H1 (cell line): ENCODE measurements around the gene MAP3K1. TPM values are rescaled to one million over a fixed set of nuclear protein-coding genes. Genes with fewer than 3 reads are reported as not detected.

ENCODE experiments used
- CTCF ChIA-PET: fragments of 300-600 bp; sonication (Branson Sonifier 250); formaldehyde crosslinking; loops from one replicate; lab custom pipeline; 2021; ENCODE audit not compliant: partially characterized antibody; lab: Charles Lee
- POLR2A ChIA-PET: fragments of 300-600 bp; sonication (Branson Sonifier 250); formaldehyde crosslinking; loops from one replicate; lab custom pipeline; 2021; ENCODE audit warnings: inconsistent platforms; ENCODE audit not compliant: partially characterized antibody; lab: Charles Lee
- DNase-seq, 2 experiments: peaks; one replicate each; pipeline versions ENCODE4 v3.0.0 to v3.0.0-alpha.2; 2010 to 2022; ENCODE audit warnings: low spot score in 2 of 2, low read depth in 1 of 2, mixed read lengths in 1 of 2
- FAIRE-seq: peaks from 2 replicates; lab custom pipeline; 2011; peaks lifted over from hg19 to GRCh38; lab: Jason Lieb, UNC
- H2AFZ ChIP-seq: 2 replicates; pipeline ENCODE4 v1.8.1; 2012; ENCODE audit warnings: low read length, inconsistent platforms
- H2AK5ac ChIP-seq: 2 replicates; pipeline ENCODE4 v1.6.1; 2013; ENCODE audit warnings: low read depth, low read length
- H2BK120ac ChIP-seq: replicated peaks from 2 replicates; pipeline ENCODE3; 2013; ENCODE audit warnings: low read depth, low read length, inconsistent platforms
- H2BK12ac ChIP-seq: 2 replicates; pipeline ENCODE4 v1.6.1; 2013; ENCODE audit warnings: low read depth, low read length
- H2BK15ac ChIP-seq: 2 replicates; pipeline ENCODE4 v1.6.1; 2013; ENCODE audit warnings: low read length
- H2BK20ac ChIP-seq: 2 replicates; pipeline ENCODE4 v1.6.1; 2013; ENCODE audit warnings: low read length
- H2BK5ac ChIP-seq: 2 replicates; pipeline ENCODE4 v1.6.1; 2013; ENCODE audit warnings: low read depth, low read length
- H3K14ac ChIP-seq: 2 replicates; pipeline ENCODE4 v1.6.1; 2013; ENCODE audit warnings: inconsistent platforms; ENCODE audit not compliant: insufficient read length
- H3K18ac ChIP-seq: 2 replicates; pipeline ENCODE4 v1.6.1; 2013; ENCODE audit warnings: low read length; ENCODE audit errors: extremely low read depth
- H3K23ac ChIP-seq: 2 replicates; pipeline ENCODE4 v1.6.1; 2013; ENCODE audit warnings: inconsistent platforms; ENCODE audit not compliant: insufficient read length
- H3K23me2 ChIP-seq: 2 replicates; pipeline ENCODE4 v1.6.1; 2013; ENCODE audit warnings: low read depth, low read length
- H3K27ac ChIP-seq: 2 replicates; pipeline ENCODE4 v1.6.1; 2011; ENCODE audit warnings: low read depth, low read length, inconsistent platforms
- H3K27me3 ChIP-seq, 4 experiments: replicated peaks in 1 of 4; 1 replicate in 1 of 4; 2 replicates in 3 of 4; pipeline versions ENCODE4 v1.6.1 to v1.8.1; 2011 to 2013; ENCODE audit warnings: low read length in 3 of 4, mild to moderate bottlenecking in 3 of 4, inconsistent platforms in 2 of 4, mixed read lengths in 2 of 4, moderate library complexity in 1 of 4; ENCODE audit not compliant: control insufficient read depth in 3 of 4, insufficient read depth in 3 of 4; ENCODE audit errors: extremely low read depth in 1 of 4
- H3K36me3 ChIP-seq, 4 experiments: 2 replicates each; pipeline versions ENCODE4 v1.6.1 to v1.8.1; 2011 to 2013; ENCODE audit warnings: mild to moderate bottlenecking in 4 of 4, low read length in 3 of 4, moderate library complexity in 2 of 4, control low read depth in 1 of 4, inconsistent platforms in 1 of 4; ENCODE audit not compliant: insufficient read depth in 4 of 4, control insufficient read depth in 2 of 4
- H3K4ac ChIP-seq: replicated peaks from 2 replicates; pipeline ENCODE3; 2013; ENCODE audit warnings: low read length, low read depth, mixed read lengths, inconsistent platforms; ENCODE audit not compliant: insufficient read length
- H3K4me1 ChIP-seq, 4 experiments: replicated peaks in 1 of 4; 1 replicate in 1 of 4; 2 replicates in 3 of 4; pipeline versions ENCODE4 v1.6.1 to v1.8.1; 2011 to 2013; ENCODE audit warnings: low read length in 3 of 4, inconsistent platforms in 2 of 4, mixed read lengths in 1 of 4; ENCODE audit not compliant: insufficient read depth in 4 of 4, control insufficient read depth in 3 of 4
- H3K4me2 ChIP-seq, 2 experiments: 2 replicates each; pipeline versions ENCODE4 v1.6.1 to v1.8.1; 2011 to 2013; ENCODE audit warnings: low read depth in 2 of 2, low read length in 2 of 2, control low read depth in 1 of 2, inconsistent platforms in 1 of 2, mild to moderate bottlenecking in 1 of 2; ENCODE audit not compliant: insufficient read depth in 1 of 2
- H3K4me3 ChIP-seq, 4 experiments: fragments of 200-600, 300-600 bp in 1 of 4; sonication (generic), shearing (Covaris generic), sonication (Bioruptor Twin) in 1 of 4; 2 replicates each; pipeline versions ENCODE4 v1.5.1 to v1.8.1; 2011 to 2016; ENCODE audit warnings: low read length in 4 of 4, low read depth in 3 of 4, control low read depth in 2 of 4, inconsistent platforms in 2 of 4, mild to moderate bottlenecking in 2 of 4, mixed read lengths in 1 of 4, moderate library complexity in 1 of 4; ENCODE audit not compliant: insufficient read depth in 2 of 4; ENCODE audit errors: extremely low read depth in 1 of 4
- H3K56ac ChIP-seq: replicated peaks from 2 replicates; pipeline ENCODE3; 2013; ENCODE audit warnings: low read depth, mild to moderate bottlenecking, mixed read lengths, low read length, inconsistent platforms; ENCODE audit not compliant: insufficient read length
- H3K79me1 ChIP-seq: 2 replicates; pipeline ENCODE4 v1.6.1; 2013; ENCODE audit warnings: low read depth, low read length, control low read depth
- H3K79me2 ChIP-seq, 2 experiments: 2 replicates each; pipeline versions ENCODE4 v1.6.1 to v1.8.1; 2012 to 2013; ENCODE audit warnings: low read length in 2 of 2, mild to moderate bottlenecking in 2 of 2, inconsistent platforms in 1 of 2; ENCODE audit not compliant: insufficient read depth in 2 of 2, control insufficient read depth in 1 of 2
- H3K9ac ChIP-seq, 4 experiments: replicated peaks in 1 of 4; 1 replicate in 1 of 4; 2 replicates in 3 of 4; pipeline versions ENCODE4 v1.6.1 to v1.8.1; 2011 to 2013; ENCODE audit warnings: low read depth in 3 of 4, low read length in 3 of 4, control low read depth in 2 of 4, mild to moderate bottlenecking in 2 of 4, moderate library complexity in 2 of 4, inconsistent platforms in 1 of 4; ENCODE audit errors: extremely low read depth in 1 of 4
- H3K9me3 ChIP-seq, 2 experiments: 2 replicates each; pipeline versions ENCODE4 v1.6.1 to v1.8.1; 2012 to 2013; ENCODE audit warnings: mild to moderate bottlenecking in 2 of 2, moderate library complexity in 2 of 2, control low read depth in 1 of 2, inconsistent platforms in 1 of 2, low read depth in 1 of 2, low read length in 1 of 2, mixed read lengths in 1 of 2; ENCODE audit not compliant: insufficient read depth in 2 of 2
- H4K20me1 ChIP-seq, 2 experiments: replicated peaks in 1 of 2; 2 replicates each; pipeline versions ENCODE3 to v1.8.1; 2011 to 2013; ENCODE audit warnings: inconsistent platforms in 2 of 2, low read length in 2 of 2, mild to moderate bottlenecking in 1 of 2; ENCODE audit not compliant: insufficient read depth in 2 of 2, control insufficient read depth in 1 of 2
- H4K5ac ChIP-seq: 2 replicates; pipeline ENCODE4 v1.6.1; 2013; ENCODE audit warnings: low read length, low read depth, mixed read lengths, inconsistent platforms; ENCODE audit not compliant: insufficient read length
- H4K8ac ChIP-seq: 2 replicates; pipeline ENCODE4 v1.8.0; 2013; ENCODE audit warnings: mild to moderate bottlenecking, moderate library complexity, low read length, inconsistent platforms; ENCODE audit not compliant: insufficient read depth; ENCODE audit errors: extremely low read depth
- H4K91ac ChIP-seq: replicated peaks from 2 replicates; pipeline ENCODE3; 2013; ENCODE audit warnings: low read length, mixed read lengths, inconsistent platforms; ENCODE audit not compliant: insufficient read length
- KDM5A ChIP-seq: fragments of 200-600 bp; IDR thresholded peaks from 2 replicates; pipeline ENCODE4 v1.7.1; 2012; ENCODE audit warnings: mild to moderate bottlenecking, low read length, inconsistent platforms, mixed read lengths
- RAD21 ChIP-seq, 2 experiments: IDR thresholded peaks in 1 of 2; conservative IDR thresholded peaks in 1 of 2; 2 replicates each; pipeline ENCODE4 v1.6.1; 2011; ENCODE audit warnings: low read depth in 2 of 2, low read length in 2 of 2, improper control_type of control experiment in 1 of 2, inconsistent platforms in 1 of 2, mild to moderate bottlenecking in 1 of 2, moderate library complexity in 1 of 2
- SIRT6 ChIP-seq: IDR thresholded peaks from one replicate; pipeline ENCODE4 v1.7.1; 2012; ENCODE audit warnings: low read length, inconsistent platforms
- ZNF274 ChIP-seq: IDR thresholded peaks from 2 replicates; pipeline ENCODE4 v1.7.0; 2012; ENCODE audit warnings: low read length, borderline replicate concordance; ENCODE audit errors: extremely low read depth
- WGBS, 2 experiments: shearing (Covaris generic) in 1 of 2; methylation state at CpG; one replicate each; pipeline versions ENCODE4 v1.1.6 to v1.1.7; 2013 to 2015; ENCODE audit warnings: low lambda C conversion rate in 2 of 2, mixed read lengths in 2 of 2, inconsistent platforms in 1 of 2, low coverage in 1 of 2, missing lambda C conversion rate in 1 of 2; ENCODE audit not compliant: insufficient replicate concordance in 2 of 2, insufficient coverage in 1 of 2, insufficient read length in 1 of 2; ENCODE audit errors: extremely low coverage in 1 of 2, missing lambda C conversion rate in 1 of 2; 5-methylcytosine and 5-hydroxymethylcytosine counted together
- polyA plus RNA-seq, 7 experiments: library from polyadenylated mRNA; depleted of rRNA in 3 of 7; stranded (reverse) in 5 of 7; unstranded in 2 of 7; fragments of >200 nt in 5 of 7; fragments of 200-250 nt in 2 of 7; gene quantifications; 1 replicate in 5 of 7; 2 replicates in 1 of 7; 4 replicates in 1 of 7; pipeline versions ENCODE4 v1.2.1 to v1.2.3, GENCODE V29; 2011 to 2013; ENCODE audit warnings: missing spikeins in 2 of 7, mixed read lengths in 2 of 7
- total RNA-seq: library from RNA; stranded (reverse); fragmentation: NEBNext Ultra II Directional; extraction: Animal tissue kit (Norgen Biotek cat#: 25700); gene quantifications from 2 replicates; pipeline ENCODE4 v1.2.1, GENCODE V29; 2021

Gene MAP3K1
- total and polyA plus RNA-seq, 2 of the 8 experiments (the other 6 are each of a cell fraction or from before 2014, with no cell fraction given): 3.9 to 11.8 TPM

DNA sequence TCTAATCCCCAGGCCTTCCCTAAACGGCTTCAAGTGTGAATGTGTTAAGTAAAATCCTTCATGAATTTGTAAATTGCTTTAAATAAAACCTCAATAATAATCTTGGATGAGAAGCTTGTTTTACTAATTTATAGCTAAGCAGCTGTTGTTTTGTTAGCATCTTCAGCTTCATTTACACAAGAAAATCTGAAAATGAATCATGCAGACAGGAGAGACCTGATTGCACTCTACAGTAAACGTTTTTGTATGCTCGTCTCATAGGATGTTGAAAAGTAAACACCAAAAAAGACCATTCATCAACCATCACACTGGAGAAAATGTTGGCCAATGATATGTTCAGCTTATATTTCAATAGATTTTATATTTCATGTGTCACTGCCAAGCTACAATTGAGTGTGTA is 40.4 kb upstream of the MAP3K1 start:
- Histone ChIP-seq H3K4me1 (no peaks in the 10 kb centered on the region), H2BK5ac (no peak overlapping the region), H3K4ac (no peak overlapping the region), H3K9ac (no peak overlapping the region), H3K79me2 (no peaks in the 10 kb centered on the region), H3K27me3 (no peaks in the 10 kb centered on the region), H3K18ac (no peak overlapping the region), H3K4me2 (no peak overlapping the region), H3K27ac (no peak overlapping the region), H3K14ac (no peak overlapping the region), H3K9me3 (no peaks in the 10 kb centered on the region), H2BK120ac (no peak overlapping the region), H3K36me3 (no peaks in the 10 kb centered on the region), H2BK12ac (no peak overlapping the region), H3K23ac (no peak overlapping the region), H4K5ac (no peak overlapping the region), H4K8ac (no peak overlapping the region), H4K20me1 (no peaks in the 10 kb centered on the region), H4K91ac (no peak overlapping the region), H2AK5ac (no peak overlapping the region), H3K23me2 (no peaks in the 10 kb centered on the region), H2BK20ac (no peak overlapping the region), H2BK15ac (no peak overlapping the region), H3K79me1 (no peaks in the 10 kb centered on the region), H3K4me3 (no peak overlapping the region), H3K56ac (no peak overlapping the region), H2AFZ (no peak overlapping the region)
- POLR2A ChIA-PET: no interaction called here
- WGBS, 2 experiments: 95% methylated on average over 3 of the region's 3 CpGs; no CpG with 5 or more reads in 1 of the 2 experiments
- no peak for DNase-seq
- CTCF ChIA-PET: interaction anchor here (1.1 kb wide), 1 partner anchor 63 kb away, joined by 3 read pairs; no protein-coding TSS in a partner anchor
- no peak for FAIRE-seq
- TF ChIP-seq RAD21 (IDR thresholded peaks at IDR 0.05 in 1 of 2, conservative IDR thresholded peaks at IDR 0.05 in 1 of 2; ENCODE audit: low read depth in 2 of 2, low read length in 2 of 2) (no peak), ZNF274 (no peak), KDM5A (no peak), SIRT6 (no peak)
